OCI-LY7 (cell line): ENCODE data around the gene STAC3.

Experiments used
- CTCF ChIP-seq: fragments of 200-600 bp; sonication (generic); conservative IDR thresholded peaks from 2 replicates; pipeline ENCODE4 v1.5.1; 2014; ENCODE audit warnings: mild to moderate bottlenecking, antibody characterized with exemption, low read length, moderate library complexity, mixed read lengths
- EZH2phosphoT487 ChIP-seq: fragments of 200-600 bp; sonication (generic); IDR thresholded peaks from 2 replicates; pipeline ENCODE4 v1.6.1; 2018; ENCODE audit warnings: low read depth, borderline replicate concordance, mild to moderate bottlenecking, mixed run types, antibody characterized with exemption, low read length, moderate library complexity, mixed read lengths

GRCh38 chr12:57201631-57202030 is 49.4 kb downstream of the STAC3 start:
- TF ChIP-seq CTCF (no peak), EZH2phosphoT487 (no peak)
